Glomerular visceral epithelial cell (primary cell): ENCODE results near the gene WFIKKN2.
"Not testable (repeated sequence)": the region's sequence is repeated elsewhere in the genome, so short reads cannot be mapped to it uniquely, and the experiment has no call there.

Experiments
- DNase-seq: peaks from one replicate; pipeline ENCODE4 v3.0.0-alpha.2; 2016; ENCODE audit errors: extremely low spot score

Gene WFIKKN2, protein sequence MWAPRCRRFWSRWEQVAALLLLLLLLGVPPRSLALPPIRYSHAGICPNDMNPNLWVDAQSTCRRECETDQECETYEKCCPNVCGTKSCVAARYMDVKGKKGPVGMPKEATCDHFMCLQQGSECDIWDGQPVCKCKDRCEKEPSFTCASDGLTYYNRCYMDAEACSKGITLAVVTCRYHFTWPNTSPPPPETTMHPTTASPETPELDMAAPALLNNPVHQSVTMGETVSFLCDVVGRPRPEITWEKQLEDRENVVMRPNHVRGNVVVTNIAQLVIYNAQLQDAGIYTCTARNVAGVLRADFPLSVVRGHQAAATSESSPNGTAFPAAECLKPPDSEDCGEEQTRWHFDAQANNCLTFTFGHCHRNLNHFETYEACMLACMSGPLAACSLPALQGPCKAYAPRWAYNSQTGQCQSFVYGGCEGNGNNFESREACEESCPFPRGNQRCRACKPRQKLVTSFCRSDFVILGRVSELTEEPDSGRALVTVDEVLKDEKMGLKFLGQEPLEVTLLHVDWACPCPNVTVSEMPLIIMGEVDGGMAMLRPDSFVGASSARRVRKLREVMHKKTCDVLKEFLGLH

DNA sequence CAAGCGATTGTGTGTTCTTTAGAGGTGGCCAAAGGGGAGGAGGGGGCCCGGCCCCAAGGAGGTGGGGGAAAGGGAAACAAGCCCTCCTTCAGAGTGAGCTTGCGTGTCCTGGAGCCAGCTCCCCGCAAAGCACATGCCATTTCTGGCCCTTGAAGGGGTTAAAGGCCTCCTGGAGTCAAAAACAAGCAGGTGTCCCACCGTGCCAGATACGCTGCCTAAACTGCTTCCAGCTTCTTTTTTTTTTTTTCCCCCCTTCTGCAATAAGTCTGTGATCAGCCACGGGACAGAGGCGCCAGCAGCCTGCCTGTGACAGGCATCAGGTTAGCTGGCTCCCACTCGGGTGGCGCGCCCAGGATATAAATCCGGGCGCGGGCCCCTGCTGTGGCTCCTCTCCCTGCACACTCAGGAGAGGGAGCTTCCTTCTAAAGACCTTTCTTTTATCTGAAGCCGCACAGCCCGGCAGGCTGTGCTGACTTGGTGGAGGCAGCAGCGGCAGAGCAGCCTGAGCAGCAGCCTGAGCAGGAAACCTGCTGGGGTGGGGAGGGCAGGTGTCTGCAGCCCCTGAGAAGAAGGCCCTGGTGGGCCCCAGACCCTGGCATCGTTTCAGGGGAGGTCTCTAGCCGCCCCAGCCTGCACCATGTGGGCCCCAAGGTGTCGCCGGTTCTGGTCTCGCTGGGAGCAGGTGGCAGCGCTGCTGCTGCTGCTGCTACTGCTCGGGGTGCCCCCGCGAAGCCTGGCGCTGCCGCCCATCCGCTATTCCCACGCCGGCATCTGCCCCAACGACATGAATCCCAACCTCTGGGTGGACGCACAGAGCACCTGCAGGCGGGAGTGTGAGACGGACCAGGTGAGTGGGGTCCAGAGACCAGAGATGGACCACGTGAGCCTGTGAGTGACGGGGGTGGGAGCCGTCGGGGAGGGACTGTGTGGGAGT lies at the start of gene WFIKKN2:
Gene WFIKKN2, plus strand, starts transcription at position 286 of the 934 bp plus-strand sequence. Its CDS starts 352 bp downstream, at position 638.
- no peak for DNase-seq

DNA sequence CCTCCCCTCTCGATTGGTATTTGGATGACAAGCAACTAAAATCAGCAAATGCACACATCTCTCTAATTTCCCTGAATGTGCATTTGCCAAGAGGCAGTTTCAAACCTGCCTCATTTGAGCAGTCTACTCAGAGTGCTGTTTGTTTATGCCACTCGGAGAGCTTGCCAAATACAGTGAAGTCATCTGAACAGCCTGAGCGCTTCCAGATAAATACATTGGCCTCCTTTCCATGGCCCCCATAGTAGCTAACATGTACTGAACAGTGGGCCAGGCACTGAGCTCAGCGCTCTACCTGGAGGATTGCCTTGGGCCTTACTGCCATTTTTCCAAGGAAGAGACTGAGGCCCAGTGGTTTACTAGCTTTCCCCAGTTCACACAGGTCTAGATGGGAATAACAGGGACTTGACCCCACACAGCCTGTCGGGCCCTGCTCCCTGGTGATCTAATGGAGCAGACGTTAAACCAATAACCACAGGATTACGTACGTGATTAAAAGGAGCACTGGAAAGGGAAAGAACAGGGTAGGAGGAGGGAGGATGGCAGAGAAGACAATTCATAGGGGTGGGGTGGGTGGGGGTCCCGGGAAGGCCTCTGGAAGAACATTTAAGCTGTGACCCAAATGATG lies 49.3 kb upstream of the WFIKKN2 start:
- DNase-seq = no peak

DNA sequence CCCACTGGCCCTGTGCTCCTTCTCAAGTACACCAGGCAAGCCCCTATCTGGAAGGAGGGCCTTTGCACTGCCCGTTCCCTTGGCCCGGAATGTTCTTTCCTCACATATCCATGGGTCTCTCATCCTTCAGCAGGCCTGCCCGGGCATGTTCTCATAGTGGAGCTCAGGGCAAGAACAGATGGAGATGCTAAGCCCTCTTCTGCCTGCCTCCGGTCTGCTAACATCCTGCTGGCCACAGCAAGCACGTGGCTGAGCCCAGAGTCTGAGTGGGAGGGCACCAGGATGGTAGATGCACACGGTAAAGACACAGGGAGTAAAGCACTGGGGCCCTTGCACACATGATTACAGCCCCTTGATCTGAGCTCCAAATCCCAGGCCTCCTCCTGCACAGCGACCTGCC lies 48.3 kb upstream of the WFIKKN2 start:
- no peak for DNase-seq

DNA sequence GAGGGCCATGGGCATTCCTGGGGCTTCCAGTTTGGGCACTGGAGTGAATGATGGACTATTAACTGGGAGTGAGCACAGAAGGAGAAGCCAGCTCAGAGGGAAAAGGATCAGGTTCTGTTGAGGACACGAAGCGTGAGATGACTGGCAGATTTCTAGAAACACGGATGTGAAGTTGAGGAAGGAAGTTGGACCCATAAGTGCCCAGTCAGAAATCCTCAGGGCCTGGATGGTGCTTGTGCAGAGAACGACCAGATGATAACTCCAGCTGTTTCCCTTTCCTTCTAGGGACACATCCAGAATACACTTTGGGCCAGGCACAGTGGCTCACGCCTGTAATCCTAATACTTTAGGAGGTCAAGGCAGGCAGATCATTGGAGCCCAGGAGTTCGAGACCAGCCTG lies 44.8 kb upstream of the WFIKKN2 start:
- DNase-seq = no peak

DNA sequence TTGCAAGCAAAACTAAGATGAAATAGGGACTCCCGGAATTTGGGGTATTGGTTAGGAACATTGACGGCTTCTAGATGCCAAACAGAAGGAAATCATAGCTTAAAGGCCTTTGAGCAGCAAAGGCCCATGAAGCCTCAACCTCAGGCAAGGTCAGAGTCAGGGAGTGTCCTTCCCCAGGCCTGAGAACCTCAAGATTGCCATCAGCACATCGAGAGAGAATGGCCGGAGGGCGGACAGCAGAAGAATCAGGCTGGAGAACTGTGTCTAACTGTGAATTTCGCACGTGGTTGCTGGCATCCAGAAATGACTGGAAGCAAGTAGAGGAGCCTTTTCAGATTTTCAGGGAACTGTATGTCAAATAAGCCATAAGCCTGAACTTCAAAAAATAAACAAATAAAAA lies 43.3 kb upstream of the WFIKKN2 start:
- no peak for DNase-seq

DNA sequence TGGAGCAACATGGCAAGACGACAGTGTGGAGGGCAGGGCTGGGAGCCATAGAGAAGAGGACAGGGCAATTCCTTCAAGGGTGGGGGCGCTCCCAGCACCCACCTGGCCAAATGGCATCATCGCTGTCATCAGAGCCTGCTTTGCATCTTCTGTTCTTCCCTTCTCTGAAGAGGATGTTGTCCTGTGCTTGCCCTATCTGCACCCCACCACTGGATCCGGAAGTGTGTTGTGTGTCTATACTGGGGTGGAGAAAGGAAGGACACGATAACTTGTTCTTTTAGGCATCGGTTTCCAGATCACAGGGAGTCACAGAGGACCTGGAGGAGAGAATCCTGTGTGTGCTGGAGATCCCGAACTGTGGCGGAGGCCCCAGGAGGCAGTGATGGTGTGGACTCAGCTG lies 42.4 kb upstream of the WFIKKN2 start:
- no peak for DNase-seq

DNA sequence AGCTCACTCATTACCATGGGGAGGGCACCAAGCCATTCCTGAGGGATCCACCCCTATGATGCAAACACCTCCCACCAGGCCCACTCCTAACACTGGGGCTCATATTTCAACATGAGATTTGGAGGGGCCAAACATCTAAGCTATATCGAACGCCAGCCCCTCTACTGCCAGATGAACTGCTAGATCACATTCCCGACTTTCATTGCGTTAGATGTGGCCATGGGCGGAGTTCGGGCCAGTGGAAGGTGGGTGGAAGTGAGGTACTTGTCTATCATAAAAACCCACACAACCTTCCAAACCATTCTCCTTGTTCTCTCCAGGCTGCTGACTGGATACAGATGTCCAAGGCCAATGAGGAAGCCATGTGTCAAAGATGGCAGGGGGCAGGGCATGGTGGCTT lies 41.0 kb upstream of the WFIKKN2 start:
- no peak for DNase-seq

DNA sequence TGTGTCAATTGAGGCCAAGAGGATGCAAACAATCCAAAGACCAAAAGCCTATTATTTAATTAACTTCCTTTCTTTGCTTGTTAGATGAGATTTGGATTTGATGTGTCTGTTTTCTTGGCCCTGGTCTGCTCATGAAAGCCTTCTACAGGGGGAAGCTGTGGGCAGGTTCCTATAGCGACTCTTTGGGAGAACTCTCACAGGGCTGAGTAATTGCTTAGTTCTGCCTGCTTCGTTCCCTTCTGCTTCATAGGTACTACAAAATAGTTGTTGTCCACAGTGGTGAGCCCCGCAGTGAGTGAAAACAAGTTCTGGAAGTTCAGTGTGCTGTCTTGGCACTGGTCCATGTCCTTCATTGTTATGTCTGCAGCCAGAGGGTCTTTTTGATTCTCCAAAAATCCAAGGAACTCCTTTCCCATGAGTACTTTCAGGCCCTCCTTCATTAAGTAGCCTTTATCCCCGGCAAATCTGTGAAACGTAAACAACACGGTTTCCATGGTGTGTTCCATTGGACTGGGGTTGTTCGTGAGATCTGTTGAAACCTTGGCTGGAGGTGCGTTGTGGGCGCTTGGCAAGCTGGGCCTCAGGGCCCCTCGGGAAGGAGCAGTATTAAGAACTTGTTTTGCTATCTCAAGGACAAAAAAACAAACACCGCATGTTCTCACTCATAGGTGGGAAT lies 38.1 kb upstream of the WFIKKN2 start:
- no peak for DNase-seq

DNA sequence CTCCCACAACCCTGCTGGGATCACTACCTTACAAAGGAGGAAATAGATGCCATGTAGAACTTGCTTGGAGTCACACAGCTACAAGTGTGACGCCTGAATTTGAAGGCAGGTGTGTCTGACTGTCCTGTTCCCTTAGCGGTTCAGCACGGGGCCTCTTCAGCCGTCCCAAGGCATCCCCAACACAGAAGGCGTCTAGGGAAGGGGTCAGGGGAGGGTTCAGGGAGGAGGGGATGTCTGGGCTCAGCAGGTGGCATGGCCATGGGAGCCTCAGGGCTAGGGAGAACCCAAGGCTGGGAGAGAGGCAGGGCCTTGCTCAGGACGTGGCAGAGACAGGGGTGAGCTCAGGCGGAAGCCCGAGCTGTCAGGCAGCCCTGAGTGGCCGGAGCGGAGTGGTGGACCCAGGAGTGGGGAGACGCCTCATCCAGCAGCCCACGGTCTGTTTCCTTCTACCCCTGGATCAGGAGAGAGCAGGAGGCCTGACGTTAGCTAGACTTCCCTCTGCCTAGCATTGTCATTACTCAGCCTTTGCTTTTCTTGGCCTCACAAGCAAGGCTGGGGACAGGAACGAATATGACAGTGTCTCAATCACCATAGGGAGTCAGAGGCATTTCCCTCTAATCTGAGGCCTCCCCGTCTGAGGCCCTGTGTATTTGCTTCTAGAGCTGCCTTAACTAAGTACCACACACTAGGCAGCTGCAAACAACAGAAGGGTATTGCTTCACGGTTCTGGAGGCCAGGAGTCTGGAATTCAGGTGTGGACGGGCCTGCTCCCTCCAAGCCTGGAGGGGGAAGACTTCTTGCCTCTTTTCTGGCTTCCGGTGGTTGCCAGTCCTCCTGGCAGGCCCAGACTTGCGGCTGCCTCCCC lies 36.7 kb upstream of the WFIKKN2 start:
- no peak for DNase-seq

DNA sequence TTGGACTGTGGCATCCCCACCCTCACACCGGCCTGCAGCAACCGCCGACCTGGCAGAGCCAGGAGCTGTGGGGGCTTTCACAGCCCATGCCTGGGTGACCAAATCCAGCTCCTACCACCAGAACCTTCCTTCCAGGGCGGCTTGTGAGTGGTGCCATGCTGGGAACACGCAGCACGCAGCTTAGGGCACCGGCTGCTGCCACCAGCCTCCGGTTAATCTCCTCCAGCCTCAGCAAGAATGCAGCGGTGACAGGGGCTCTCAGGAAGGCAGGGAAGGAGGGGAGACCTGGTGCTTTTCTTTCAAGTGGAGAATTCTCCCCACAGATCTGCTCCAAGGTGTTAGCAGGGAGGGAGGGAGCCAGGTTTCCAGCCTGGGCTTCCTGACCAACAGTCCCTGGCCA lies 35.8 kb upstream of the WFIKKN2 start:
- no peak for DNase-seq

DNA sequence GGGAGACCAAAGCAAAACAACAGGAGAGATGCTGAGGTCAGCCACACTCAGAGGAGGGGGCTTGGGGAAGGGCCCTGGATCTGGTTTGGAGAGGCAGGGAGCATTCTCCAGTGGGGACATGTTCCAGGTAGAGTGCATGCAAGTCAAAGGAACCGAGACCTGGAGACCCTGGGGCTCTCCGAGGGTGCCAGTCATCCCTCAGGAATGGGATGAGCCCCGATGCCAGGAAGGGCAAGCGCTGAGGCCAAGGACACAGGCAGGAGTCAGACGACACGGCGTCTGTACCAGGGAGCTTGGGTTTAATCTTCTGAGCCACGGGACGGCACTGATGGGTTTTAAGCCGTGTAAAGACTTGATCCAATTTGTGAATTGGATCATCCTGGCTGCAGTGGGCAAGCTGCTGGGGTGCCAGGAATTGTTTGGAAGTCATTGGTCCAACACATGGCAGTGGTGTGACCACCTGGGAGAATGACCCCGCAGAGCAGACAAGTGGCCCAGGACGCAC lies 35.1 kb upstream of the WFIKKN2 start:
- no peak for DNase-seq

DNA sequence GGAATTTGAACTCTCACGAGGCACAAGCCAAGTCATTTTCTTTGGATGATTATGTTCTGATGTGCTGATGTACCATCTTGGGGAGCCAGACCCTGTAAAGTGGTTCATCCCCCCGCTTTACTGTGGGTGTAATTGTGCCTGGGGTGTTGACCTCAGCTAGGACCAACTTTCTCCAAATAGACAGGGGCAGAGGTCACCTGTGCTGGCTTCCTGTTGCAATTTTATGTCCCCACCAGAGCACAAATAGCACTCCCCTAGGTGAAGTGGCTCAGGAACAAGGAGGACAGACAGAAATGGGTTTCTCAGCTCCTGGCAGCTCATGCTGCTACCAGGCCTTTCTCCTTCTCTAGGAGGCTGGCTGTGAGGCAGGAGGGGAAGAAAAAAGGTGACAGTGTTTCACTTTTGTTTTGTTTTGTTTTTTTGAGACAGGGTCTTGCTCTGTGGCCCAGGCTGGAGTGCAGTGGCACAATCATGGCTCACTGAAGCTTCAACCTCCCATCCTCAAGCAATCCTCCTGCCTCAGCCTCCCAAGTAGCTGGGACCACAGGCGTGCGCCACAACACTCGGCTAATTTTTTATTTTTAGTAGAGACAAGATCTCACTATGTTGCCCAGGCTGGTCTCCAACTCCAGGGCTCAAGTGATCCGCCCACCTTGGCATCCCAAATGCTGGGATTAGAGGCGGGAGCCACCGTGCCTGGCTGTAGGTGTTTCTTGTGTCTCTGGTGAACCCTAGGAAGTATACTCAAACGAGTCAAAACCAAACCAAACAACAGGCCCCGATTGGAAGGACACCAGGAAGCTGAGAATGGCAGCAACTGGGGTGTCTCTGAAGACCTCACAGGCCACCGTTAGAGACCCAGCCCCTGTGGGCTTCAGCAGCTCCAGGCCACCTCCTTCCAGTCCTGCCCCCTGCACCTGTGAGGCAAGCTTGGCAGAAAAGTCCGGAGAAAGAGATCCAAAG lies 32.5 kb upstream of the WFIKKN2 start:
- DNase-seq = no peak

DNA sequence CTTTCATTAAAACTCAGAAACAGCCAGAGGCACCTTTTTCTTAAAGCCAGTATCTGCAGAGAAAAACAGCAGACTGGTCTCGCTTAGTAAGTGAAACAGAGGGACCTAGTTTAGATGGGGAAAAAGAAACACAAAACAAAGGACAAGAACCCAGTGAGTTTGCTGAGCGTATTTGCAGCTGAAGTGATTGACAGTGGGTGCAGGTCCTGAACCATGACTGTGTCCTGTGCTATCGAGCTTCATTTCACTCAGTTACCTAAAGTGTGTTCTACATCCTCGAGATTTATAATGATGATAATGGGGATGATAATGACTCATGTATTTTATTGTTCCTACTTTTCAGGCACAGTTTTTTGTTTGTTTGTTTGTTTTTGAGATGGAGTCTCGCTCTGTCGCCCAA lies 31.7 kb upstream of the WFIKKN2 start:
- no peak for DNase-seq

DNA sequence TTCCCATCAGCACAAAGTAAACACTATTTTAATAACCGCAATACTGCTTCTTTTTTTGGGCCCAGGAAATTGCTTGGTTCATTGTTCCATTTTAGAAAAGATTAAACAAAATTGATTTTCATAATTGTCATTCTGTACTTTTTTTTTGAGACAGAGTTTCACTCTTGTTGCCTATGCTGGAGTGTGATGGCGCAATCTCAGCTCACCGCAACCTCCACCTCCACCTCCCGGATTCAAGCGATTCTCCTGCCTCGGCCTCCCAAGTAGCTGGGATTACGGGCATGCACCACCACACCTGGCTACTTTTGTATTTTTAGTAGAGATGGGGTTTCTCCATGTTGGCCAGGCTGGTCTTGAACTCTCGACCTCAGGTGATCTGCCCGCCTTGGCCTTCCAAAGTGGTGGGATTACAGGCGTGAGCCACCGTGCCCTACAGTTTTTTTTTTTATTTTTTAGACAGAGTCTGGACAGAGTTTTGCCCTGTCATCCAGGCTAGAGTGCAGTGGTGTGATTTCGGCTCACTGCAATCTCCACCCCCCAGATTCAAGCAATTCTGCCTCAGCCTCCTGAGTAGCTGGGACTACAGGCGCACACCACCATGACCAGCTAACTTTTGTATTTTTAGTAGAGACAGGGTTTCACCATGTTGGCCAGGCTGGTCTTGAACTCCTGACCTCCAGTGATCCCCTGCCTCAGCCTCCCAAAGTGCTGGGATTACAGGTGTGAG lies 30.5 kb upstream of the WFIKKN2 start:
- DNase-seq = not testable (repeated sequence)

DNA sequence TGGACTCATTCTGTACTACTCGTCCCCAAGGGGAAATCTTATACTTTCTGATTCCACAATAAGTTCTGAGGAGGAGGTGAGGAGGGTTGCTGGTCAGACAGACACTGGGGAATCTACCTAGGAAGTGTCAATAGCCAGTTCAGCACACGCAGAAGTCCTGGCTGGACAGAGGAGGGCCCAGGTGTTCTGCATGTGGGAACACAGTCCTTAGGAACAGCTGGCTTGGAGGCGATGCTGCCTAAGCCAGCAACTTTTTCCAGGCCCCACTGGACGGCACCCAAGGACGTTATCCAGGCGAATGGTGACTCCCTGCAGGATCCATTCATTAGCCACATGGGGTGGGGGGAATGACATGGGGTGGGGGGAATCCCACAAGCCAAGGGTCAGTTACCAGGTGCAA lies 29.9 kb upstream of the WFIKKN2 start:
- no peak for DNase-seq

DNA sequence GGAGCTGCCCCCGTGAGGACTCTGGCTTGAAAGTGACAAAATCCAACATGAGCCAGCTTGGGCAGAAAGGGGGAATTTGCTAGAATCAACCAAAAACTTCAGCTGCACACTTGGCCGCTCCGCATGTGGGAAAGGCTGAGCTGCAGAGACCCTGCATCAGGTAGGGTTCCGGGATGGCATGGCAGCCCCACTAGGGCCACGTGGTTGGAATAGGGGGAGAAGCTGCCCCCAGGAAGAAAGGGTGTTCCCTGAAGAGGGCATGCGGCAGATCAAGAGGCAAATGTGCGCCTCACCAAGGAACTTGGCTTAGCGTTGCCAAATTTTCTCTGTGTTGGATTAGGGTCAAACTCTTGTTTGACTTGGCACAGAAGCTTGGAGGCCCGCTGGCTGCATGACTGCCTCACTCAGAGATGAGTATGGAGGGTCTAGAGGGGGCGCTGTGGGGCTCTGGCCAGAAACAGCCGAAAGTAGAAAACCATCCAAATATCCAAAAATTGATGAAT lies 29.2 kb upstream of the WFIKKN2 start:
- DNase-seq = no peak

DNA sequence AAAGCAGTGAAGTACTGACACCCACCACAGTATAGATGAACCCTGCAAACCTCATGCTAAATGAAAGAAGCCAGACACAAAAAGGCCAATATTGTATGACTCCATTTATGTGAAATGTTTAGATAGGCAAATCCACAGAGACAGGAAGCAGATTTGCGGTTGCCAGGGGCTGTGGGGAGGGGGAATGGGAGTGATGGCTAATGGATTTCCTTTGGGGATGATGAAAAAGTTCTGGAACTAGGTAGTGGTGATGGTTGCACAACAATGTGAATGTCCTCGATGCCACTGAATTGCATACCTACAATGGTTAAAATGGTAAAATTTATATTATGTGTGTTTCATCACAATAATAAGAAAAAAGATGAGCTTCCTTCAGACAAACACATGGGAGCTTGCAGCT lies 28.4 kb upstream of the WFIKKN2 start:
- DNase-seq = peak; percentile 21

DNA sequence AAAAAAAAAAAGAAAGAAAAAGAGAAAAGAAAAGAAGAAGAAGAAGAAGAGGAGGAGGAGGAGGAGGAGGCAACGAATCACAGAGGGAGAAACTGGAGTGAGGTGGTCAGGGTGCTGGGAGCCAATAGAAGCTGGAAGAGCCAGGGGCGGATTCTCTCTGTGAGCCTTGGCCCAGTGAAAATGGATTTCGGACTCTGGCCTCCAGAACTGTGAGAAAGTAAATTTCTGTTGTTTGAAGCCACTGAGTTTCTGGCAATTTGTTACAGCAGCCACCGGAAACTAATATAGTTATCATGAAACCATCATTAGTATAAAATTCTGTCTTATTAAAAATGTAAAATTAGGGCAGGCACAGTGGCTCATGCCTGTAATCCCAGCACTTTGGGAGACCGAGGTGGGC lies 27.7 kb upstream of the WFIKKN2 start:
- DNase-seq = no peak
